Femur (tissue), 1 donor: ENCODE data around the gene CASP1.

Experiments
- DNase-seq: peaks from one replicate; pipeline ENCODE4 v3.0.0-alpha.2; 2017

The CASP1 gene

GRCh38 chr11:104979839-104980238 lies 55.1 kb downstream of the CASP1 start:
- no peak for DNase-seq
